HepG2 (cell line): ENCODE measurements around the gene EHD1. TPM values are rescaled to one million over a fixed set of nuclear protein-coding genes. Genes with fewer than 3 reads are reported as not detected.

Source experiments
- GATAD1 ChIP-seq: IDR thresholded peaks from 2 replicates; pipeline ENCODE4 v1.6.1; 2016; ENCODE audit warnings: missing genetic modification reagents, missing compliant biosample characterization
- ZUFSP ChIP-seq: sonication (generic); formaldehyde crosslinking; IDR thresholded peaks from 2 replicates; pipeline ENCODE4 v1.9.0; 2021; ENCODE audit warnings: missing genetic modification reagents, mild to moderate bottlenecking, borderline replicate concordance
- microRNA counts: library from miRNA; unstranded; fragments of <30 nt; microRNA quantifications from one replicate; lab custom pipeline; 2015
- microRNA-seq: library from miRNA; unstranded; fragments of <30 nt; microRNA quantifications from one replicate; pipeline ENCODE4, GENCODE V29; 2020
- polyA plus RNA-seq, 8 experiments: library from polyadenylated mRNA; depleted of rRNA in 3 of 8; stranded (reverse) in 7 of 8; unstranded in 1 of 8; fragments of >200 nt; fragmentation: Illumina TruSeq in 4 of 8; extraction: Trizol in 4 of 8; gene quantifications; 2 replicates each; pipeline versions ENCODE4 v1.2.1 to v1.2.3, GENCODE V29; 2011 to 2016; ENCODE audit warnings: low read depth in 4 of 8, missing spikeins in 1 of 8, mixed read lengths in 1 of 8; ENCODE audit not compliant: insufficient read depth in 1 of 8
- small RNA-seq, 3 experiments: library from RNA; depleted of rRNA; stranded (forward); fragments of <200 nt; gene quantifications; one replicate each; pipeline ENCODE3, GENCODE V24; 2012; ENCODE audit warnings: low read depth in 2 of 3, low replicate concordance in 1 of 3; ENCODE audit not compliant: insufficient read length in 3 of 3, insufficient read depth in 2 of 3
- total RNA-seq, 5 experiments: library from RNA; depleted of rRNA; stranded (reverse); fragments of >200 nt; fragmentation: Illumina TruSeq; extraction: Trizol; gene quantifications; 2 replicates each; pipeline ENCODE4 v1.2.3, GENCODE V29; 2016; ENCODE audit warnings: low read depth in 1 of 5
- TF ChIP-seq, protein P1 (sequence below): sonication (generic); formaldehyde crosslinking; IDR thresholded peaks from 2 replicates; pipeline ENCODE4 v1.4.0; 2020; ENCODE audit warnings: missing genetic modification reagents

EHD1 gene
- total and polyA plus RNA-seq, 2 of the 13 experiments (the other 11 are each of a cell fraction or from before 2014, with no cell fraction given): 23.6 to 26.6 TPM

DNA sequence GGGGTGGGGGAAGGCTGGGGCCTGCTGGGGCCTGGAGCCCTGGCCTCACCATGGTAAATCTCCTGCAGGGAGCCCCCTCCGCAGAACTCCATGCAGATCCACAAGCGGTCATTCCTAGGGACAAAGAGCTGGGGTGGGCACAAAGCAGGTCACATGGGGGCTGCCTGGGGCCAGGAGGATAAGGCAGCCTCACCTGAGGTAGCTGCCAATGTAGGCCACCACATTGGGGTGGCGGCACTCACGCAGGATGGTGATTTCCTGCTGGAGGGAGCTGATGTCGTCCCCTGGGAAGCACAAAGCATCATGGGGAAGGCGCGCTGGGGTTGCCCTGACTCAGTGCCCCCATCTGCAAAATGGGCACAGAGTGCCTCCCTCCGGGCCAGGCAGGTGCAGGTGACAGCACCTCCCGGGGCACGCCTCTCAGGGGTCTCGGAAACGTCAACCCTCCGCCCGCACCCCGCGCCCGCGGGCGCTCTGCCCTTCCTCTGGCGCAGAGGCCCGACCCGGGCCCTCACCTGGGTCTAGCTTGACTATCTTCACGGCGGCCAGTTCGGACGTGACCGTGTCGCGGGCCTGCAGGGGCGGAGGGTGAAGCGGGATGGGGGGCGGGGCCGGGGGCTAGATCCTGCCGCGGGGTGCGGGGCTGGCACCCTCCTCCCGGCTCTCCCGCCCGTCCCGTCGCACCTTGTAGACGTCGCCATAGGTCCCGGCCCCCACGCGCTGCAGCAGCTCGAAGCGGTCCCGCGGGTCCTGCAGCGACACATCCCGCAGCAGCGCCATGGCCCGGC, 75.9 kb downstream of the EHD1 start (continued):
- TF ChIP-seq, protein P1, sequence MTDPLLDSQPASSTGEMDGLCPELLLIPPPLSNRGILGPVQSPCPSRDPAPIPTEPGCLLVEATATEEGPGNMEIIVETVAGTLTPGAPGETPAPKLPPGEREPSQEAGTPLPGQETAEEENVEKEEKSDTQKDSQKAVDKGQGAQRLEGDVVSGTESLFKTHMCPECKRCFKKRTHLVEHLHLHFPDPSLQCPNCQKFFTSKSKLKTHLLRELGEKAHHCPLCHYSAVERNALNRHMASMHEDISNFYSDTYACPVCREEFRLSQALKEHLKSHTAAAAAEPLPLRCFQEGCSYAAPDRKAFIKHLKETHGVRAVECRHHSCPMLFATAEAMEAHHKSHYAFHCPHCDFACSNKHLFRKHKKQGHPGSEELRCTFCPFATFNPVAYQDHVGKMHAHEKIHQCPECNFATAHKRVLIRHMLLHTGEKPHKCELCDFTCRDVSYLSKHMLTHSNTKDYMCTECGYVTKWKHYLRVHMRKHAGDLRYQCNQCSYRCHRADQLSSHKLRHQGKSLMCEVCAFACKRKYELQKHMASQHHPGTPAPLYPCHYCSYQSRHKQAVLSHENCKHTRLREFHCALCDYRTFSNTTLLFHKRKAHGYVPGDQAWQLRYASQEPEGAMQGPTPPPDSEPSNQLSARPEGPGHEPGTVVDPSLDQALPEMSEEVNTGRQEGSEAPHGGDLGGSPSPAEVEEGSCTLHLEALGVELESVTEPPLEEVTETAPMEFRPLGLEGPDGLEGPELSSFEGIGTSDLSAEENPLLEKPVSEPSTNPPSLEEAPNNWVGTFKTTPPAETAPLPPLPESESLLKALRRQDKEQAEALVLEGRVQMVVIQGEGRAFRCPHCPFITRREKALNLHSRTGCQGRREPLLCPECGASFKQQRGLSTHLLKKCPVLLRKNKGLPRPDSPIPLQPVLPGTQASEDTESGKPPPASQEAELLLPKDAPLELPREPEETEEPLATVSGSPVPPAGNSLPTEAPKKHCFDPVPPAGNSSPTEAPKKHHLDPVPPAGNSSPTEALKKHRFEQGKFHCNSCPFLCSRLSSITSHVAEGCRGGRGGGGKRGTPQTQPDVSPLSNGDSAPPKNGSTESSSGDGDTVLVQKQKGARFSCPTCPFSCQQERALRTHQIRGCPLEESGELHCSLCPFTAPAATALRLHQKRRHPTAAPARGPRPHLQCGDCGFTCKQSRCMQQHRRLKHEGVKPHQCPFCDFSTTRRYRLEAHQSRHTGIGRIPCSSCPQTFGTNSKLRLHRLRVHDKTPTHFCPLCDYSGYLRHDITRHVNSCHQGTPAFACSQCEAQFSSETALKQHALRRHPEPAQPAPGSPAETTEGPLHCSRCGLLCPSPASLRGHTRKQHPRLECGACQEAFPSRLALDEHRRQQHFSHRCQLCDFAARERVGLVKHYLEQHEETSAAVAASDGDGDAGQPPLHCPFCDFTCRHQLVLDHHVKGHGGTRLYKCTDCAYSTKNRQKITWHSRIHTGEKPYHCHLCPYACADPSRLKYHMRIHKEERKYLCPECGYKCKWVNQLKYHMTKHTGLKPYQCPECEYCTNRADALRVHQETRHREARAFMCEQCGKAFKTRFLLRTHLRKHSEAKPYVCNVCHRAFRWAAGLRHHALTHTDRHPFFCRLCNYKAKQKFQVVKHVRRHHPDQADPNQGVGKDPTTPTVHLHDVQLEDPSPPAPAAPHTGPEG (CRISPR knock-in tag): no peak
- no peak for TF ChIP-seq ZUFSP (CRISPR knock-in tag)
- 0 out of 2 replicates have a peak, but pooled peaks have one; percentile 18 for TF ChIP-seq GATAD1 (CRISPR knock-in tag)

MicroRNA genes within 50 kb of the gene (microRNA counts, 767-probe panel; counts per million panel counts)
- not detected for microRNA hsa-miR-192-5p (lab: Ali Mortazavi, UCI)

Small RNA genes within 50 kb of the gene (microRNA-seq; reads per million reads assigned to microRNA genes)
- gene MIR6749 (not detected), gene MIR6750 (0.68 reads per million)

Small RNA genes within 50 kb of the gene (small RNA-seq; reads per million reads assigned to genes)
- 0 reads per million in 3 experiments for gene MIR6749
- gene MIR6750: 0 reads per million in 3 experiments

Other genes starting within 250 kb of the EHD1 start
- not detected in 2 replicates for gene NRXN2, start 155.4 kb downstream of the EHD1 start, total RNA-seq (2016; rRNA removed; fragmentation: Illumina TruSeq; extraction: Trizol)
- 0.03 TPM in 1 of 2 replicates, not detected in the other for gene NRXN2, start 155.4 kb downstream of the EHD1 start, polyA plus RNA-seq (2011; rRNA removed)
- gene RASGRP2, start 134.5 kb downstream of the EHD1 start, total RNA-seq (2016; rRNA removed; fragmentation: Illumina TruSeq; extraction: Trizol): not detected in 2 replicates
- 0.18 and 0.61 TPM in 2 replicates for gene RASGRP2, start 134.5 kb downstream of the EHD1 start, polyA plus RNA-seq (2011; rRNA removed)
- 0.11 TPM in 1 of 2 replicates, not detected in the other for gene PYGM, start 118.6 kb downstream of the EHD1 start, total RNA-seq (2016; rRNA removed; fragmentation: Illumina TruSeq; extraction: Trizol)
- gene PYGM, start 118.6 kb downstream of the EHD1 start, polyA plus RNA-seq (2011; rRNA removed): 0.12 and 0.13 TPM in 2 replicates
- gene SF1, start 100.1 kb downstream of the EHD1 start, total RNA-seq (2016; rRNA removed; fragmentation: Illumina TruSeq; extraction: Trizol): 42.5 and 70.4 TPM in 2 replicates
- gene SF1, start 100.1 kb downstream of the EHD1 start, polyA plus RNA-seq (2011; rRNA removed): 51.9 and 55.5 TPM in 2 replicates
- gene MAP4K2, start 75.4 kb downstream of the EHD1 start, total RNA-seq (2016; rRNA removed; fragmentation: Illumina TruSeq; extraction: Trizol): 7.8 and 8.3 TPM in 2 replicates
- 15.5 and 17.6 TPM in 2 replicates for gene MAP4K2, start 75.4 kb downstream of the EHD1 start, polyA plus RNA-seq (2011; rRNA removed)
- 15.3 and 20.5 TPM in 2 replicates for gene MEN1, start 68.1 kb downstream of the EHD1 start, total RNA-seq (2016; rRNA removed; fragmentation: Illumina TruSeq; extraction: Trizol)
- gene MEN1, start 68.1 kb downstream of the EHD1 start, polyA plus RNA-seq (2011; rRNA removed): 27.3 and 30.9 TPM in 2 replicates
- 0.77 and 1.4 TPM in 2 replicates for gene CDC42BPG, start 34.0 kb downstream of the EHD1 start, total RNA-seq (2016; rRNA removed; fragmentation: Illumina TruSeq; extraction: Trizol)
- 0.55 and 0.99 TPM in 2 replicates for gene CDC42BPG, start 34.0 kb downstream of the EHD1 start, polyA plus RNA-seq (2011; rRNA removed)
- 6.5 and 6.7 TPM in 2 replicates for gene ATG2A, start 38.6 kb upstream of the EHD1 start, total RNA-seq (2016; rRNA removed; fragmentation: Illumina TruSeq; extraction: Trizol)
- 8.0 and 13.2 TPM in 2 replicates for gene ATG2A, start 38.6 kb upstream of the EHD1 start, polyA plus RNA-seq (2011; rRNA removed)
- 1.6 and 2.3 TPM in 2 replicates for gene PPP2R5B, start 46.1 kb upstream of the EHD1 start, total RNA-seq (2016; rRNA removed; fragmentation: Illumina TruSeq; extraction: Trizol)
- gene PPP2R5B, start 46.1 kb upstream of the EHD1 start, polyA plus RNA-seq (2011; rRNA removed): 8.3 and 12.6 TPM in 2 replicates
- 11.6 and 19.1 TPM in 2 replicates for gene GPHA2, start 57.3 kb upstream of the EHD1 start, total RNA-seq (2016; rRNA removed; fragmentation: Illumina TruSeq; extraction: Trizol)
- gene GPHA2, start 57.3 kb upstream of the EHD1 start, polyA plus RNA-seq (2011; rRNA removed): 10.1 and 13.0 TPM in 2 replicates
- gene MAJIN, start 93.5 kb upstream of the EHD1 start, total RNA-seq (2016; rRNA removed; fragmentation: Illumina TruSeq; extraction: Trizol): not detected in 2 replicates
- not detected in 2 replicates for gene MAJIN, start 93.5 kb upstream of the EHD1 start, polyA plus RNA-seq (2011; rRNA removed)
- 3.9 and 4.2 TPM in 2 replicates for gene BATF2, start 118.3 kb upstream of the EHD1 start, total RNA-seq (2016; rRNA removed; fragmentation: Illumina TruSeq; extraction: Trizol)
- gene BATF2, start 118.3 kb upstream of the EHD1 start, polyA plus RNA-seq (2011; rRNA removed): 2.8 and 3.1 TPM in 2 replicates
- gene ARL2, start 135.5 kb upstream of the EHD1 start, total RNA-seq (2016; rRNA removed; fragmentation: Illumina TruSeq; extraction: Trizol): 84.4 and 93.9 TPM in 2 replicates
- 82.9 and 86.3 TPM in 2 replicates for gene ARL2, start 135.5 kb upstream of the EHD1 start, polyA plus RNA-seq (2011; rRNA removed)
- gene SNX15, start 148.8 kb upstream of the EHD1 start, total RNA-seq (2016; rRNA removed; fragmentation: Illumina TruSeq; extraction: Trizol): 20.7 and 22.6 TPM in 2 replicates
- 19.1 and 21.2 TPM in 2 replicates for gene SNX15, start 148.8 kb upstream of the EHD1 start, polyA plus RNA-seq (2011; rRNA removed)
- 33.2 and 36.3 TPM in 2 replicates for gene SAC3D1, start 162.6 kb upstream of the EHD1 start, total RNA-seq (2016; rRNA removed; fragmentation: Illumina TruSeq; extraction: Trizol)
- gene SAC3D1, start 162.6 kb upstream of the EHD1 start, polyA plus RNA-seq (2011; rRNA removed): 7.4 and 8.9 TPM in 2 replicates
- gene NAALADL1, start 179.9 kb upstream of the EHD1 start, total RNA-seq (2016; rRNA removed; fragmentation: Illumina TruSeq; extraction: Trizol): 3.4 and 9.3 TPM in 2 replicates
- gene NAALADL1, start 179.9 kb upstream of the EHD1 start, polyA plus RNA-seq (2011; rRNA removed): 33.9 and 67.5 TPM in 2 replicates
- 50.6 and 63.1 TPM in 2 replicates for gene CDCA5, start 205.4 kb upstream of the EHD1 start, total RNA-seq (2016; rRNA removed; fragmentation: Illumina TruSeq; extraction: Trizol)
- 9.8 and 13.5 TPM in 2 replicates for gene CDCA5, start 205.4 kb upstream of the EHD1 start, polyA plus RNA-seq (2011; rRNA removed)
- gene ZFPL1, start 205.6 kb upstream of the EHD1 start, total RNA-seq (2016; rRNA removed; fragmentation: Illumina TruSeq; extraction: Trizol): 27.6 and 32.2 TPM in 2 replicates
- gene ZFPL1, start 205.6 kb upstream of the EHD1 start, polyA plus RNA-seq (2011; rRNA removed): 49.7 and 56.0 TPM in 2 replicates
- 57.4 and 76.3 TPM in 2 replicates for gene VPS51, start 217.6 kb upstream of the EHD1 start, total RNA-seq (2016; rRNA removed; fragmentation: Illumina TruSeq; extraction: Trizol)
- gene VPS51, start 217.6 kb upstream of the EHD1 start, polyA plus RNA-seq (2011; rRNA removed): 90.6 and 104 TPM in 2 replicates
- 28.8 and 66.9 TPM in 2 replicates for gene TM7SF2, start 233.3 kb upstream of the EHD1 start, total RNA-seq (2016; rRNA removed; fragmentation: Illumina TruSeq; extraction: Trizol)
- gene TM7SF2, start 233.3 kb upstream of the EHD1 start, polyA plus RNA-seq (2011; rRNA removed): 56.0 and 75.6 TPM in 2 replicates
- gene ZNHIT2, start 239.1 kb upstream of the EHD1 start, total RNA-seq (2016; rRNA removed; fragmentation: Illumina TruSeq; extraction: Trizol): 5.7 and 6.5 TPM in 2 replicates
- gene ZNHIT2, start 239.1 kb upstream of the EHD1 start, polyA plus RNA-seq (2011; rRNA removed): 1.1 TPM in 2 replicates
- gene FAU, start 243.5 kb upstream of the EHD1 start, total RNA-seq (2016; rRNA removed; fragmentation: Illumina TruSeq; extraction: Trizol): 869 and 1,024 TPM in 2 replicates
- 374 and 392 TPM in 2 replicates for gene FAU, start 243.5 kb upstream of the EHD1 start, polyA plus RNA-seq (2011; rRNA removed)
- 53.3 and 63.2 TPM in 2 replicates for gene MRPL49, start 243.7 kb upstream of the EHD1 start, total RNA-seq (2016; rRNA removed; fragmentation: Illumina TruSeq; extraction: Trizol)
- gene MRPL49, start 243.7 kb upstream of the EHD1 start, polyA plus RNA-seq (2011; rRNA removed): 39.2 and 41.4 TPM in 2 replicates